ENCODE results near the gene GAS6. TPM values are rescaled to one million over a fixed set of nuclear protein-coding genes. Genes with fewer than 3 reads are reported as not detected.

The GAS6 gene
- total and polyA plus RNA-seq, 2 experiments from 2014 or later, result 91.8 to 112 TPM

DNA sequence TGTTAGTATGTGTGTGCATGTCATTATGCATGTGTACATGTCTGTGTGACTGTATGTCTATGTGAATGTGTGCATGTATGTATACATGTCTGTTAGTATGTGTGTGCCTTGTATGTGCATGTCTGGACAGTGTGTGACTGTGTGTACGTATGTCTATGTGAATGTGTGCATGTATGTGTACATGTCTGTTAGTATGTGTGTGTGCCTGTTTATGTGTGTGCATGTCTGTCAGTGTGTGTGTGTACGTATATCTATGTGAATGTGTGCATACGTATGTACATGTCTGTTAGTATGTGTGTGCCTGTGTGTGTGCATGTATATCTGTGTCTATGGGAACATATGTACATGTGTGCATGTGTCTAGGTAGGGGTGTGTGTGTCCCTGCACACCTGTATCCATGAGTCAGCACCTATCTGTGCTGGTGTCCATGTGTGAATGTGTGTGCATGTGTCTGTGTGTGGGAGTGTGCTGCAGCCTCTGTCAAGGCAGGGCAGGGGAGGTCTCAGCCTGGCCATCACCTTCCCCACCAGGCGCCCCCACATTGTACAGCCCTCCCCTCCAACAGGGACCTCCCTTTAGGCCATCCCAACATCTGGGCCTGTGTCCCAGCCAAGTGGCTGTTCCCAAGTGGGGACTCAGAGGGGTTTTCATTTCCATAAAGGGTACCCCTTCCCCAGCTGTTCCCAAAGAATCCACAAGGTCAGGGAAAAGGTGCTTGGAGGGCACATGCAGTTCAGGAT, 4.4 kb downstream of the GAS6 start:
- Histone ChIP-seq H3K36me3 (no peaks in the 10 kb centered on the region), H3K4me1 (ENCODE audit: low read depth) (peaks cover 35% of the 10 kb centered on the region), H3K27me3 (peaks cover 3% of the 10 kb centered on the region), H3K9me3 (ENCODE audit: low read depth) (no peaks in the 10 kb centered on the region), H3K4me3 (no peak overlapping the region), H3K27ac (peak overlapping the region; percentile 63)
- TF ChIP-seq, protein P1, sequence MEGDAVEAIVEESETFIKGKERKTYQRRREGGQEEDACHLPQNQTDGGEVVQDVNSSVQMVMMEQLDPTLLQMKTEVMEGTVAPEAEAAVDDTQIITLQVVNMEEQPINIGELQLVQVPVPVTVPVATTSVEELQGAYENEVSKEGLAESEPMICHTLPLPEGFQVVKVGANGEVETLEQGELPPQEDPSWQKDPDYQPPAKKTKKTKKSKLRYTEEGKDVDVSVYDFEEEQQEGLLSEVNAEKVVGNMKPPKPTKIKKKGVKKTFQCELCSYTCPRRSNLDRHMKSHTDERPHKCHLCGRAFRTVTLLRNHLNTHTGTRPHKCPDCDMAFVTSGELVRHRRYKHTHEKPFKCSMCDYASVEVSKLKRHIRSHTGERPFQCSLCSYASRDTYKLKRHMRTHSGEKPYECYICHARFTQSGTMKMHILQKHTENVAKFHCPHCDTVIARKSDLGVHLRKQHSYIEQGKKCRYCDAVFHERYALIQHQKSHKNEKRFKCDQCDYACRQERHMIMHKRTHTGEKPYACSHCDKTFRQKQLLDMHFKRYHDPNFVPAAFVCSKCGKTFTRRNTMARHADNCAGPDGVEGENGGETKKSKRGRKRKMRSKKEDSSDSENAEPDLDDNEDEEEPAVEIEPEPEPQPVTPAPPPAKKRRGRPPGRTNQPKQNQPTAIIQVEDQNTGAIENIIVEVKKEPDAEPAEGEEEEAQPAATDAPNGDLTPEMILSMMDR (IDR thresholded peaks at IDR 0.05; ENCODE audit: low read depth, low read length), result no peak
- DNase-seq (ENCODE audit: low read depth in 1 of 2, low spot score in 1 of 2), result no peak

DNA sequence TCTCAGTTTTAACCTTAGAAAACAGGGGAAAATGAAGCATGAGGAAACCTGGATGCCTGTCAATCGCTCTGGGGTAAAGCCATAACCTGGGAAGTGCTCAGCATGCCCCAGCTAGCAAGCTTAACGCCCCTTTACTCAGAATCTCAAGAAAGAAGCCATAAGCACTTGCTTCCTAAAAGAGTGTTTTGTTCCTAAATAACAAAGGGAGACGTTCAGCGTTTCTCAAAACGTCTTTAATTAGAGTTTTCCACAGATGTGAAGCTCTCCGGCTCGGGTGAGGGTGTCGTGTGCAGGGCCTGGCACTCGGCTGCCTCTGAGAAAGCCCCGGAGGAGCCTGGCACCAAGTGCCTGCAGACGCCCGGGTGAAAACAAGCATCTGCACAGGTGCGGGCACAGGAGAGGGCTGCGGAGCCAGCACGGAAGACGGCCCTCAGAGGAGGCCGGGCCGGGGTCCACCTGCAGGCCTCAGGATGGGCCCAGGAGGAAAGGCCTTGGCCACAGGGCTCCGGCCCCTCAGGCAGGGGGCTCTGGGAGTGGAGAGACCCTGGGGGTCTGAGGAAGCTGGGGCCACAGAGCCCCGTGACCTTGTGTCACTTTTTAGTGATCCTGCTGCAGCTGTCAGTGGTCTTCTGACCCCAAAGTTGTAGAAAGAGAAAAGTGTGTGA, 6.2 kb downstream of the GAS6 start:
- TF ChIP-seq, protein P1 (IDR thresholded peaks at IDR 0.05; ENCODE audit: low read depth, low read length), result no peak
- Histone ChIP-seq H3K36me3 (no peaks in the 10 kb centered on the region), H3K4me3 (no peak overlapping the region), H3K4me1 (ENCODE audit: low read depth) (peaks cover 31% of the 10 kb centered on the region), H3K27me3 (no peaks in the 10 kb centered on the region), H3K27ac (peak overlapping the region; percentile 9), H3K9me3 (ENCODE audit: low read depth) (no peaks in the 10 kb centered on the region)
- DNase-seq (ENCODE audit: low read depth in 1 of 2, low spot score in 1 of 2), result no peak

DNA sequence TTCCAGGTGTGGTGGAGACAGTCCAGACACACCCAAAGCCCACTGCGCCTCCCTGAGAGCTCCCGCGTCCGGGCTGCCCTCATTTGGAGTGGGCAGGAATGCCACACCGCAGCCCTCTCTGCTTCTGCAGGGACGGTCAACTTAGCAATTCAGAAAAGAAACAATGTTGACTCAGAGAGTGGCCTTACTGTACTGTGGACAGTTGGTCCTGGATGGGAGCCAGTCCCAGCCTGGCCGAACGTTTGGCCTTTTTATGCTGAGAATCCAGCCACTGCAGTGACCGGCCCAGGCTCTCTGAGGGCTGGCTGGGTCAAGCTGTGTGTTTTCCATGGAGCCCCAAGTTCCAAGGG, 7.2 kb downstream of the GAS6 start:
- DNase-seq (ENCODE audit: low read depth in 1 of 2, low spot score in 1 of 2), result peak in 1 of 2 donors; percentile 41

DNA sequence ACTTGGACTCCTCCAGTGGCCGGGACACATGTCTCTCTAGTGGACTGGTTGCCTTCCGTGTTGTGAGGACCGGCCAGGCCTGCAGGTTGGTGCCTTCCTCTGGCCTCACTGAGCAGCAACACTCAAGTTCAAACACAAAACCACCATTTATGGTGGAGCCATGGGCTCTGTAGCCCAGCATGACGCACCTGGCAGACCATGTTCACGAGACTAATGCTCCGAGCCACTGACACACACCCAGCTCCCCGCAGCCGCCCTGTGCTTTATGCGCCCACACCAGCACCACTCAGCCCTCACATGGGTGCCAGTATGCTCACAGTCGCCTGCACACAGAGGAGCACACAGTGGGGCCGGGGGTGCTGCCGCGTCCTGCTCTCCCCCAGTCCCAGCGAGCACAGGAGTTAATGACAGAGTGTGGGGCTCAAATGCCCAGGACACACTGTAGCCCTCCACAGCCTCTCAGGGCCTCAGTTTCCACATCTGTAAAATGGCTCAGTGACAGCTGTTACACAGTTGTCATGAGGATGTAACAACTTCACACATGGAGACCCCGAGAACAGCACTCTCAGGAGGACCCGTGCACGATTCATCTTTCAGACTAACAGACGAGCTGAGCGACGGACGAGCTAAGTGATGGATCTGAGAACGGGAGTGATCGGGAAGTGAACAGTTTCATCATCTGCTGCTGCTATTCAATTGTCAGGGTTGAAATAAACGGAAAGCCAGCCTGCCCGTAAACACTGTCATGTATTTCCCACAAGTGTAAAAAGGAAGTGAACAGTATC, 7.8 kb downstream of the GAS6 start:
- TF ChIP-seq, protein P1 (IDR thresholded peaks at IDR 0.05; ENCODE audit: low read depth, low read length), result no peak
- Histone ChIP-seq H3K27me3 (no peaks in the 10 kb centered on the region), H3K36me3 (no peaks in the 10 kb centered on the region), H3K9me3 (ENCODE audit: low read depth) (no peaks in the 10 kb centered on the region), H3K4me3 (no peak overlapping the region), H3K27ac (no peak overlapping the region), H3K4me1 (ENCODE audit: low read depth) (peaks cover 17% of the 10 kb centered on the region)
- no peak for DNase-seq (ENCODE audit: low read depth in 1 of 2, low spot score in 1 of 2)

More for the DNA sequence above, 7.2 kb downstream of the GAS6 start:
- Histone ChIP-seq H3K27ac (no peak overlapping the region), H3K4me3 (no peak overlapping the region), H3K27me3 (no peaks in the 10 kb centered on the region), H3K9me3 (ENCODE audit: low read depth) (no peaks in the 10 kb centered on the region), H3K36me3 (no peaks in the 10 kb centered on the region), H3K4me1 (ENCODE audit: low read depth) (peaks cover 22% of the 10 kb centered on the region)
- TF ChIP-seq, protein P1 (IDR thresholded peaks at IDR 0.05; ENCODE audit: low read depth, low read length), result no peak

DNA sequence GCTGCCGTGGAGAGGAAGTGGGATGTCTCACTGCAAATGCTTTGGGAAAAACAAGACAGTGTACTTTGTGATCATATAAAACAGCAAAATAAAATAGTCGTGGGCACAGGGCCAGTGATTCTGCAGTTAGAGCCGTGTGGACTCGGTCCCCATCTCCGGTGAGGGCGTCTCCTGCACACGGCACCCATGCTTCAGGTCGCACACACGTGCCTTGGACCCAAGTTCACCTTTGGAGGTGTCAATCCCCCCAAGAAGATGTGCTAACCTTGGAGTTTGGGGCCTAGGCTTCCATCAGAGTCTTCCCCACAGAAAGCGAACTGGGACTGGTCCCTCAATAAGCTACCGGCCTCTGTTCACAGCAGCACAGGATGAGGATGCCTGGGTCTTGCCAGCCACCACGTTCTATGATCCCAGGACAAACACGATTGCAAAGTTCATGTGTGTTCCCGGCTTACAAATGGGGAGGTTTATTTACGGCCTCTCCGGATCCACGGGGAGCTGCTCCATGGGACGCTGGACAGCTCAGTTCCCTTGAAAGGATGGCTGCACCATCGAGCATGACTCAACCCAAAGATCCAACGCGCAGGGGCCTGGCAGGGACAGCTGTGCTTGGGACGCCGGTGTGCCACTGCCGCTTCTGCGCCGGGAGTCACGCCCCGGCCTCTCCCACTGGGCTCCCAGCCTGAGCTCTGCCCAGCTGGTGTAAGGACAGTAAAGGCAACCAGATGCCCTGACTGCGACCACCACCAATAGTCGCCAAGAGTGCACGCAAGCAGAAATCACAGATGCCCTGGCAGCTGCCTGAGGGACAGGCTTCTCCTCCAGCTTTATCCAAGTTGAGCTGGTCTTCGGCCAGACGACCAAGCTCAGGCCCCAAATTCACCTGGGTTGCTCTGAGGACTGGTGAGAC, 8.6 kb downstream of the GAS6 start:
- Histone ChIP-seq H3K27me3 (no peaks in the 10 kb centered on the region), H3K4me1 (ENCODE audit: low read depth) (peaks cover 8% of the 10 kb centered on the region), H3K9me3 (ENCODE audit: low read depth) (no peaks in the 10 kb centered on the region), H3K4me3 (no peak overlapping the region), H3K27ac (no peak overlapping the region), H3K36me3 (no peaks in the 10 kb centered on the region)
- no peak for DNase-seq (ENCODE audit: low read depth in 1 of 2, low spot score in 1 of 2)
- TF ChIP-seq, protein P1 (IDR thresholded peaks at IDR 0.05; ENCODE audit: low read depth, low read length), result no peak
